Calu3 (cell line): ENCODE data around the gene DKC1. TPM values are rescaled to one million over a fixed set of nuclear protein-coding genes. Genes with fewer than 3 reads are reported as not detected.

Source experiments
- BruUV-seq: library from RNA; stranded (reverse); fragments of 400-500 nt; replicated peaks from 2 replicates; lab custom pipeline; 2021; lab: Mats Ljungman, UMichigan
- CTCF ChIA-PET: fragments of 300-600 bp; sonication (Branson Sonifier 250); formaldehyde crosslinking; loops from one replicate; lab custom pipeline; 2022; ENCODE audit warnings: antibody characterized with exemption; lab: Charles Lee
- DNase-seq: peaks from one replicate; pipeline ENCODE4 v3.0.0; 2022
- H3K27ac Mint-ChIP-seq: one replicate; pipeline ENCODE4 v1.8.0; 2022; ENCODE audit warnings: mixed read lengths; ENCODE audit not compliant: unreplicated experiment
- H3K27me3 Mint-ChIP-seq: one replicate; pipeline ENCODE4 v1.8.0; 2022; ENCODE audit warnings: mixed read lengths; ENCODE audit not compliant: unreplicated experiment
- H3K36me3 Mint-ChIP-seq: one replicate; pipeline ENCODE4 v1.8.0; 2022; ENCODE audit warnings: mild to moderate bottlenecking, moderate library complexity, mixed read lengths; ENCODE audit not compliant: insufficient read depth, unreplicated experiment
- H3K4me1 Mint-ChIP-seq: one replicate; pipeline ENCODE4 v1.8.0; 2022; ENCODE audit warnings: mild to moderate bottlenecking, low read depth, mixed read lengths; ENCODE audit not compliant: unreplicated experiment
- H3K4me3 Mint-ChIP-seq: one replicate; pipeline ENCODE4 v1.8.0; 2022; ENCODE audit warnings: mild to moderate bottlenecking, low read depth, moderate library complexity, mixed read lengths; ENCODE audit not compliant: unreplicated experiment
- H3K9me3 Mint-ChIP-seq: one replicate; pipeline ENCODE4 v1.8.0; 2022; ENCODE audit warnings: low read depth, mixed read lengths; ENCODE audit not compliant: unreplicated experiment
- CTCF ChIP-seq: fragments of 200-600 bp; IDR thresholded peaks from one replicate; pipeline ENCODE4 v1.8.0; 2022; ENCODE audit warnings: antibody characterized with exemption; ENCODE audit not compliant: unreplicated experiment
- intact Hi-C: fragments of 100-400 bp; cut with micrococcal nuclease; formaldehyde crosslinking; loops from one replicate; pipeline ENCODE4 v1.10.0; 2022; ENCODE audit not compliant: unreplicated experiment
- total RNA-seq: library from RNA; stranded (reverse); gene quantifications from 2 replicates; pipeline ENCODE4 v1.2.3, GENCODE V29; 2022

Gene DKC1
- total RNA-seq, 1 experiment from 2014 or later = 112 TPM

- DNase-seq = no peak
- BruUV-seq = no TSS peak
- Mint-ChIP-seq H3K4me3 (no peak overlapping the region), H3K4me1 (peaks cover 18% of the 10 kb centered on the region), H3K9me3 (no peaks in the 10 kb centered on the region), H3K36me3 (no peaks in the 10 kb centered on the region), H3K27me3 (peaks cover 28% of the 10 kb centered on the region), H3K27ac (no peak overlapping the region)
- TF ChIP-seq CTCF = no peak
- CTCF ChIA-PET = no interaction called here
- intact Hi-C loops = no loop called here
Measured at GRCh38 chrX:154729439-154729838, 33.2 kb upstream of the DKC1 start.

DNA sequence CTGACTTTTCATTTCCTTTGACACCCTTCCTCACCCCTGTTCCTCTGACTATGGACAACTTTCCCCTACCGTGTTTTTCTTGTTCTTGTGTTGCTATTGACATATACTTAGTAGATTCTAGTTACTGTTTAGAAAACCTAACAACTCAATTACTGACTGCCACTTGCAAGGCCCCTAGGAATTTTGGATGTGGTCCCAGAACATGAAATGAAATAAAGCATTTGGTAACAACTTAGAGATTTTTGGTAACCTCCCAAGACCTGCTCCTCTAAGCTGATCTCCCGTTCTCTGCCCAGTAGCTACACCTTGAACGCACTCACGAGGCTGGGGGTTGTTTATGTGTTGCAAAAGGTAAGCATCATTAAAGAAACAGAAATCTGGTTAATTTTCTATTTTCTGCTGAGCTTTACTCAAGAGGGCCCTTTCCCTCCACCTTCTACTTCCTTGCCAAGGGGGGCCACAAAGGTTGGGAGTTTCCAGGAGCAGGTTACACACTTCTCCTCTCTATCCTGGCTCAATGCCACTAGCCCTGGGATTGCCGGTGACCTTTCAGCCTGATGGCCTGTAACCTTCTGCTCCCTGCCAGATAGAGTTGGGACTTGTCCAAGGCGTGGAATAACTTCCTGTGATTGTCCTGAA is 32.3 kb upstream of the DKC1 start:
- CTCF ChIA-PET = interaction anchor here (1.0 kb wide), 1 partner anchor 18 kb away, joined by 3 read pairs; no protein-coding TSS in a partner anchor
- no TSS peak for BruUV-seq
- TF ChIP-seq CTCF = no peak
- H3K27ac Mint-ChIP-seq = no peak overlapping the region
- peaks cover 33% of the 10 kb centered on the region for H3K27me3 Mint-ChIP-seq
- no peaks in the 10 kb centered on the region for H3K9me3 Mint-ChIP-seq
- H3K4me1 Mint-ChIP-seq = peaks cover 18% of the 10 kb centered on the region
- H3K36me3 Mint-ChIP-seq = no peaks in the 10 kb centered on the region
- no peak overlapping the region for H3K4me3 Mint-ChIP-seq
- no peak for DNase-seq
- intact Hi-C loops = no loop called here

- no peak for DNase-seq
- H3K9me3 Mint-ChIP-seq = no peaks in the 10 kb centered on the region
- H3K27me3 Mint-ChIP-seq = peaks cover 38% of the 10 kb centered on the region
- no peak overlapping the region for H3K27ac Mint-ChIP-seq
- H3K4me1 Mint-ChIP-seq = peaks cover 18% of the 10 kb centered on the region
- no TSS peak for BruUV-seq
- intact Hi-C loops = no loop called here
- CTCF ChIA-PET = interaction anchor here (1.0 kb wide), 1 partner anchor 17 kb away, joined by 3 read pairs; no protein-coding TSS in a partner anchor
- TF ChIP-seq CTCF = no peak
- no peak overlapping the region for H3K4me3 Mint-ChIP-seq
- no peaks in the 10 kb centered on the region for H3K36me3 Mint-ChIP-seq
Measured at GRCh38 chrX:154731184-154731583, 31.5 kb upstream of the DKC1 start.

DNA sequence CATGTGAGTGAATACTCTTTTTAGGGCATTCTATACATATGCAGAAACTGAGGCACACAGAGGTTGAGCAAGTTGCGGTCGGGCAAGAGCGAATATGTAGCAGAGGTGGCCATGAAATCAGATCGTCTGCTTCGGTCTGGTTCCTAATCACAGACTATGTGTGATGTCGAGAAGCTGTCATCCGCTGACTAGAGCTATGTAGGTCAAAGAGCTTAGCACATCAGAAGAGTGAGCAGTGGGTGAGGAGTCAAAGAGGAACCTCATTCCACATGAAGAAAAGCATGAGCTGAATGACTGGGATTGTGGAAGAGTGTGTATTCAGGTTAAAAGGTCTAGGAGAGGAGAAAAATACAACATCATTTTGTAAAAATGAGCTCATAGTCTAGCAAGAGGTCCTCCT is 30.8 kb upstream of the DKC1 start:
- CTCF ChIA-PET = interaction anchor here (3.3 kb wide), 1 partner anchor 17 kb away, joined by 11 read pairs; no protein-coding TSS in a partner anchor

More for the DNA sequence above, 30.8 kb upstream of the DKC1 start:
- Mint-ChIP-seq H3K36me3 (no peaks in the 10 kb centered on the region), H3K4me1 (peaks cover 18% of the 10 kb centered on the region), H3K4me3 (no peak overlapping the region), H3K27me3 (peaks cover 38% of the 10 kb centered on the region), H3K9me3 (no peaks in the 10 kb centered on the region), H3K27ac (no peak overlapping the region)
- no TSS peak for BruUV-seq
- intact Hi-C loops = no loop called here
- DNase-seq = no peak
- no peak for TF ChIP-seq CTCF
